Tibial nerve (tissue), 4 donors: ENCODE data around the gene RACK1. TPM values are rescaled to one million over a fixed set of nuclear protein-coding genes. Genes with fewer than 3 reads are reported as not detected.

Experiments
- DNase-seq, 2 donors: peaks; one replicate each; pipeline ENCODE4 v3.0.0-alpha.2; 2019; ENCODE audit warnings: low spot score in 2 of 2
- H3K27ac ChIP-seq, 4 donors: fragments of 200-600 bp; sonication (generic) in 3 of 4; one replicate each; pipeline ENCODE4 v1.5.1; 2017 to 2019; ENCODE audit warnings: mild to moderate bottlenecking in 1 of 4
- H3K27me3 ChIP-seq, 2 donors: fragments of 200-600 bp; sonication (generic) in 1 of 2; one replicate each; pipeline versions ENCODE4 v1.5.1 to v1.6.0; 2017 to 2019
- H3K36me3 ChIP-seq, 3 donors: fragments of 200-600 bp; sonication (generic); one replicate each; pipeline ENCODE4 v1.5.1; 2018 to 2019
- H3K4me1 ChIP-seq, 4 donors: fragments of 200-600 bp; sonication (generic) in 3 of 4; one replicate each; pipeline ENCODE4 v1.5.1; 2017 to 2019
- H3K4me3 ChIP-seq, 4 donors: fragments of 200-600 bp; sonication (generic) in 3 of 4; one replicate each; pipeline ENCODE4 v1.5.1; 2017 to 2019; ENCODE audit warnings: mild to moderate bottlenecking in 1 of 4, moderate library complexity in 1 of 4
- H3K9me3 ChIP-seq, 4 donors: fragments of 200-600 bp; sonication (generic) in 3 of 4; one replicate each; pipeline ENCODE4 v1.5.1; 2017 to 2019
- EP300 ChIP-seq, 2 donors: sonication (generic); formaldehyde crosslinking; IDR thresholded peaks; one replicate each; pipeline ENCODE4 v1.6.1; 2017; ENCODE audit warnings: antibody characterized with exemption in 2 of 2, mild to moderate bottlenecking in 1 of 2
- POLR2A ChIP-seq, 2 donors: fragments of 450-650 bp; IDR thresholded peaks; one replicate each; pipeline ENCODE4 v1.6.1; 2017; ENCODE audit warnings: antibody characterized with exemption in 2 of 2, mild to moderate bottlenecking in 2 of 2, moderate library complexity in 2 of 2
- WGBS, 2 donors: methylation state at CpG; one replicate each; pipeline ENCODE4 v1.1.5; 2018; 5-methylcytosine and 5-hydroxymethylcytosine counted together
- small RNA-seq: library from RNA; depleted of rRNA; stranded (forward); fragments of <200 nt; gene quantifications from one replicate; pipeline ENCODE3, GENCODE V24; 2016
- total RNA-seq, 4 donors: library from RNA; depleted of rRNA; stranded (reverse); fragments of >200 nt; gene quantifications; one replicate each; pipeline ENCODE4 v1.1.0, GENCODE V29; 2016
- TF ChIP-seq, protein P1 (sequence below), 5 experiments: fragments of 200-600 bp in 3 of 5; fragments of 450-650 bp in 2 of 5; sonication (generic) in 3 of 5; IDR thresholded peaks; one replicate each; pipeline ENCODE4 v1.5.1; 2016 to 2019; ENCODE audit warnings: antibody characterized with exemption in 5 of 5, mild to moderate bottlenecking in 3 of 5, moderate library complexity in 2 of 5

Gene RACK1
- total RNA-seq, 4 donors from 2014 or later = 1,722 to 2,174 (median 1,870) TPM

DNA sequence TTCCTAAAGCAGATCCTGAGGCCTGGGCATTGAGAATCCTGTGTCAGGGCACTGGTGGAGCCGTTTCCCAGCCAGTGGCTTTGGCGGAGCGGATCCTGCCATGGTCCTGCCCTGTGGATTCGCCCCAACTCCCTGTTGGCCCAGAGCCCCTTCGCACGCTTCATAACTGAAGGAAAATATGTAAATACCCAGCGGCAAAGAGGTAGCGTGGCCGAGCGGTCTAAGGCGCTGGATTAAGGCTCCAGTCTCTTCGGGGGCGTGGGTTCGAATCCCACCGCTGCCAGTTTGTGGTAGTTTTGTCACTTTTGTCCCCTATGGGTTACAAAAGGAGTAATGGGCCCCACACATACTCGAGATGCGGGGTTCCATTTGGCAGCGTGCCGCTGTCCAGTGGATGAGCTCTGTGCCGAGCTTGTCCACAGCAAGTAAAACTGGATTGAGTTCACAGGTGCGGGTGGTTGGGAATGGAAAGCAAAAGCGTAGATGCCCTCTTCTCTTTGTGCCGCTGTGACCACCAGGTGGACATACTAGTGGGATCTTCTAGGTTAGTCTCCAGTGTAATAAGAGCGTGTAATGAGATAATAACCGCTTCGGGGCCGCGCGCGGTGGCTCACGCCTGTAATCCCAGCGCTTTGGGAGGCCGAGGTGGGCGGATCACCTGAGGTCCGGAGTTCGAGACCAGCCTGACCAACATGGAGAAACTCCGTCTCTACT is 56.0 kb downstream of the RACK1 start:
- TF ChIP-seq, protein P1, sequence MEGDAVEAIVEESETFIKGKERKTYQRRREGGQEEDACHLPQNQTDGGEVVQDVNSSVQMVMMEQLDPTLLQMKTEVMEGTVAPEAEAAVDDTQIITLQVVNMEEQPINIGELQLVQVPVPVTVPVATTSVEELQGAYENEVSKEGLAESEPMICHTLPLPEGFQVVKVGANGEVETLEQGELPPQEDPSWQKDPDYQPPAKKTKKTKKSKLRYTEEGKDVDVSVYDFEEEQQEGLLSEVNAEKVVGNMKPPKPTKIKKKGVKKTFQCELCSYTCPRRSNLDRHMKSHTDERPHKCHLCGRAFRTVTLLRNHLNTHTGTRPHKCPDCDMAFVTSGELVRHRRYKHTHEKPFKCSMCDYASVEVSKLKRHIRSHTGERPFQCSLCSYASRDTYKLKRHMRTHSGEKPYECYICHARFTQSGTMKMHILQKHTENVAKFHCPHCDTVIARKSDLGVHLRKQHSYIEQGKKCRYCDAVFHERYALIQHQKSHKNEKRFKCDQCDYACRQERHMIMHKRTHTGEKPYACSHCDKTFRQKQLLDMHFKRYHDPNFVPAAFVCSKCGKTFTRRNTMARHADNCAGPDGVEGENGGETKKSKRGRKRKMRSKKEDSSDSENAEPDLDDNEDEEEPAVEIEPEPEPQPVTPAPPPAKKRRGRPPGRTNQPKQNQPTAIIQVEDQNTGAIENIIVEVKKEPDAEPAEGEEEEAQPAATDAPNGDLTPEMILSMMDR (IDR thresholded peaks at IDR 0.05) = peak in 3 of 5 experiments; percentile 5 to 37 (median 33)
- TF ChIP-seq EP300 (IDR thresholded peaks at IDR 0.05) = peak in 1 of 2 donors; percentile 57
- no peak for TF ChIP-seq POLR2A (IDR thresholded peaks at IDR 0.05)
- Histone ChIP-seq H3K4me1 (peaks cover 0 to 35% (median 5%) of the 10 kb centered on the region in 4 donors), H3K27me3 (no peaks in the 10 kb centered on the region), H3K27ac (peak overlapping the region; percentile 39 to 92 (median 90)), H3K36me3 (no peaks in the 10 kb centered on the region), H3K4me3 (peak overlapping the region; percentile 66 to 78 (median 72)), H3K9me3 (no peaks in the 10 kb centered on the region)
- 4 to 6% methylated on average over 37 of the region's 37 CpGs for WGBS, 2 donors
- peak; percentile 67 to 77 for DNase-seq

DNA sequence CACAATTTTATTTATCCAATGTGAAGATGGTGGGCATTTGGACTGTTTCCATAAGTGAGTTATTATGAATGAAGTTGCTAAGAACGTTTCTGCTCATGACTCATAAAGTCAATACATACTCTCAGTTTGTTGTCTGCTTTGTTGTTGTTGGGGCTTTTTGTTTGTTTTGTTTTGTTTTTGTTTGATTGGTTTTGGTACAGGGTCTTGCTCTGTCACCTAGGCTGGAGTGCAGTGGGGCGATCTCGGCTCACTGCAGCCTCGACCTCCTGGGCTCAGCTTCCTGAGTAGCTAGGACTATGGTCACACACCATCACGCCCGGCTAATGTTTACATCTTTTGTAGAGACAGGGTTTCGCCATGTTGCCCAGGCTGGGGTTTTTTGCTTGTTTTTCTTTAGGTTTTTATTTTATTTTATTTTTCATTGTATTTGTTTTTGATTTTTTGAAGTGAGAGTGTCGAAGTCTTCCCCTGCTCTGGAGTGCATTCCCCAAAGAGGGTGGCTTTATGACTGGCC is 56.7 kb downstream of the RACK1 start:
- 43% methylated on average over 8 of the region's 8 CpGs for WGBS, 2 donors
- peak overlapping the region in 1 of 4 donors; percentile 67 for H3K4me3 ChIP-seq

More for the DNA sequence above, 56.7 kb downstream of the RACK1 start:
- no peaks in the 10 kb centered on the region for H3K9me3 ChIP-seq
- no peaks in the 10 kb centered on the region for H3K27me3 ChIP-seq
- no peaks in the 10 kb centered on the region for H3K36me3 ChIP-seq
- H3K4me1 ChIP-seq = peaks cover 0 to 34% (median 3%) of the 10 kb centered on the region in 4 donors
- no peak for TF ChIP-seq EP300 (IDR thresholded peaks at IDR 0.05)
- TF ChIP-seq POLR2A (IDR thresholded peaks at IDR 0.05) = no peak
- TF ChIP-seq, protein P1 (IDR thresholded peaks at IDR 0.05) = no peak
- DNase-seq = no peak
- H3K27ac ChIP-seq = peak overlapping the region in 3 of 4 donors; percentile 90 to 92 (median 91)

Small RNA genes within 50 kb of the gene (small RNA-seq; reads per million reads assigned to genes)
- gene MIR4638 (not detected), gene SNORD95 (not detected), gene SNORD96A (not detected)

Other genes starting within 250 kb of the RACK1 start
- 10 to 100 TPM; 24.9 to 54.9 (median 47.5) TPM for gene BTNL9, start 203.6 kb downstream of the RACK1 start, total RNA-seq
- not detected for gene OR2V1, start 112.7 kb downstream of the RACK1 start, total RNA-seq
- not detected for gene OR2V2, start 96.3 kb downstream of the RACK1 start, total RNA-seq
- gene TRIM7, start 38.7 kb downstream of the RACK1 start, total RNA-seq = 10 to 100 TPM in 3 of 4 donors, 1 to 10 TPM in 1; 3.7 to 12.1 (median 10.6) TPM
- gene TRIM41, start 20.6 kb downstream of the RACK1 start, total RNA-seq = 10 to 100 TPM; 17.9 to 25.7 (median 22.7) TPM
- 10 to 100 TPM; 12.3 to 20.3 (median 16.4) TPM for gene TRIM52, start 17.2 kb upstream of the RACK1 start, total RNA-seq
- 1 to 10 TPM in 1 of 4 donors, under 1 TPM in 2, not detected in 1; 0.59 to 3.3 (median 0.60) TPM for gene OR4F3, start 123.4 kb upstream of the RACK1 start, total RNA-seq